ENCODE measurements around the gene S100A2.

GRCh38 chr1:153556348-153556747, 9.3 kb downstream of the S100A2 start:
- TF ChIP-seq, protein P1, sequence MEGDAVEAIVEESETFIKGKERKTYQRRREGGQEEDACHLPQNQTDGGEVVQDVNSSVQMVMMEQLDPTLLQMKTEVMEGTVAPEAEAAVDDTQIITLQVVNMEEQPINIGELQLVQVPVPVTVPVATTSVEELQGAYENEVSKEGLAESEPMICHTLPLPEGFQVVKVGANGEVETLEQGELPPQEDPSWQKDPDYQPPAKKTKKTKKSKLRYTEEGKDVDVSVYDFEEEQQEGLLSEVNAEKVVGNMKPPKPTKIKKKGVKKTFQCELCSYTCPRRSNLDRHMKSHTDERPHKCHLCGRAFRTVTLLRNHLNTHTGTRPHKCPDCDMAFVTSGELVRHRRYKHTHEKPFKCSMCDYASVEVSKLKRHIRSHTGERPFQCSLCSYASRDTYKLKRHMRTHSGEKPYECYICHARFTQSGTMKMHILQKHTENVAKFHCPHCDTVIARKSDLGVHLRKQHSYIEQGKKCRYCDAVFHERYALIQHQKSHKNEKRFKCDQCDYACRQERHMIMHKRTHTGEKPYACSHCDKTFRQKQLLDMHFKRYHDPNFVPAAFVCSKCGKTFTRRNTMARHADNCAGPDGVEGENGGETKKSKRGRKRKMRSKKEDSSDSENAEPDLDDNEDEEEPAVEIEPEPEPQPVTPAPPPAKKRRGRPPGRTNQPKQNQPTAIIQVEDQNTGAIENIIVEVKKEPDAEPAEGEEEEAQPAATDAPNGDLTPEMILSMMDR (conservative IDR thresholded peaks at IDR 0.05; ENCODE audit: low read depth in 2 of 2), result no peak
- TF ChIP-seq, protein P2, sequence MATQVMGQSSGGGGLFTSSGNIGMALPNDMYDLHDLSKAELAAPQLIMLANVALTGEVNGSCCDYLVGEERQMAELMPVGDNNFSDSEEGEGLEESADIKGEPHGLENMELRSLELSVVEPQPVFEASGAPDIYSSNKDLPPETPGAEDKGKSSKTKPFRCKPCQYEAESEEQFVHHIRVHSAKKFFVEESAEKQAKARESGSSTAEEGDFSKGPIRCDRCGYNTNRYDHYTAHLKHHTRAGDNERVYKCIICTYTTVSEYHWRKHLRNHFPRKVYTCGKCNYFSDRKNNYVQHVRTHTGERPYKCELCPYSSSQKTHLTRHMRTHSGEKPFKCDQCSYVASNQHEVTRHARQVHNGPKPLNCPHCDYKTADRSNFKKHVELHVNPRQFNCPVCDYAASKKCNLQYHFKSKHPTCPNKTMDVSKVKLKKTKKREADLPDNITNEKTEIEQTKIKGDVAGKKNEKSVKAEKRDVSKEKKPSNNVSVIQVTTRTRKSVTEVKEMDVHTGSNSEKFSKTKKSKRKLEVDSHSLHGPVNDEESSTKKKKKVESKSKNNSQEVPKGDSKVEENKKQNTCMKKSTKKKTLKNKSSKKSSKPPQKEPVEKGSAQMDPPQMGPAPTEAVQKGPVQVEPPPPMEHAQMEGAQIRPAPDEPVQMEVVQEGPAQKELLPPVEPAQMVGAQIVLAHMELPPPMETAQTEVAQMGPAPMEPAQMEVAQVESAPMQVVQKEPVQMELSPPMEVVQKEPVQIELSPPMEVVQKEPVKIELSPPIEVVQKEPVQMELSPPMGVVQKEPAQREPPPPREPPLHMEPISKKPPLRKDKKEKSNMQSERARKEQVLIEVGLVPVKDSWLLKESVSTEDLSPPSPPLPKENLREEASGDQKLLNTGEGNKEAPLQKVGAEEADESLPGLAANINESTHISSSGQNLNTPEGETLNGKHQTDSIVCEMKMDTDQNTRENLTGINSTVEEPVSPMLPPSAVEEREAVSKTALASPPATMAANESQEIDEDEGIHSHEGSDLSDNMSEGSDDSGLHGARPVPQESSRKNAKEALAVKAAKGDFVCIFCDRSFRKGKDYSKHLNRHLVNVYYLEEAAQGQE (IDR thresholded peaks at IDR 0.05; ENCODE audit: unreplicated experiment), result no peak
- TF ChIP-seq POLR2AphosphoS5 (IDR thresholded peaks at IDR 0.05; ENCODE audit: low read depth), result no peak
- TF ChIP-seq, protein P3, sequence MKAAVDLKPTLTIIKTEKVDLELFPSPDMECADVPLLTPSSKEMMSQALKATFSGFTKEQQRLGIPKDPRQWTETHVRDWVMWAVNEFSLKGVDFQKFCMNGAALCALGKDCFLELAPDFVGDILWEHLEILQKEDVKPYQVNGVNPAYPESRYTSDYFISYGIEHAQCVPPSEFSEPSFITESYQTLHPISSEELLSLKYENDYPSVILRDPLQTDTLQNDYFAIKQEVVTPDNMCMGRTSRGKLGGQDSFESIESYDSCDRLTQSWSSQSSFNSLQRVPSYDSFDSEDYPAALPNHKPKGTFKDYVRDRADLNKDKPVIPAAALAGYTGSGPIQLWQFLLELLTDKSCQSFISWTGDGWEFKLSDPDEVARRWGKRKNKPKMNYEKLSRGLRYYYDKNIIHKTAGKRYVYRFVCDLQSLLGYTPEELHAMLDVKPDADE (IDR thresholded peaks at IDR 0.05), result no peak
- TF ChIP-seq CREB1 (CRISPR knock-in tag; IDR thresholded peaks at IDR 0.05; ENCODE audit: low read depth), result no peak
- no peak for TF ChIP-seq JUNB (IDR thresholded peaks at IDR 0.05; ENCODE audit: unreplicated experiment)
- no peak for TF ChIP-seq EZH2phosphoT487 (IDR thresholded peaks at IDR 0.05; ENCODE audit: unreplicated experiment)
- no peak for TF ChIP-seq ZNF331 (CRISPR knock-in tag; IDR thresholded peaks at IDR 0.05; ENCODE audit: low read depth)
- TF ChIP-seq EZH2 (IDR thresholded peaks at IDR 0.05; ENCODE audit: low read depth, unreplicated experiment), result no peak

All from GM23338 (cell line).